Measurements from ENCODE around the gene SMIM30. TPM values are rescaled to one million over a fixed set of nuclear protein-coding genes. Genes with fewer than 3 reads are reported as not detected.

The SMIM30 gene
- total RNA-seq, 1 experiment from 2014 or later: 32.3 TPM

- Histone ChIP-seq H4K8ac (replicated peaks; ENCODE audit: insufficient read length, low read depth, low read length) (no peak within 1 kb of the TSS), H3K27ac (ENCODE audit: insufficient read length, low read depth, low read length) (no peak within 1 kb of the TSS), H3K9ac (ENCODE audit: extremely low read depth, insufficient read length, low read length) (no peak within 1 kb of the TSS), H2BK120ac (ENCODE audit: low read depth, low read length, poor library complexity, severe bottlenecking) (no peak within 1 kb of the TSS), H3K23me2 (ENCODE audit: insufficient read length, low read depth, low read length, poor library complexity, severe bottlenecking) (peaks cover 3% of the 10 kb centered on the region), H3K27me3 (ENCODE audit: insufficient read depth, low read length) (peaks cover 23% of the 10 kb centered on the region; the same call in 1 of the 2 replicates), H3K4ac (ENCODE audit: low read depth, low read length) (no peak within 1 kb of the TSS), H4K91ac (ENCODE audit: insufficient read length, low read depth, low read length) (no peak within 1 kb of the TSS), H2AFZ (ENCODE audit: low read length) (peak within 1 kb of the TSS; percentile 79), H2AK5ac (ENCODE audit: insufficient read length, low read length) (no peak within 1 kb of the TSS), H3K79me1 (ENCODE audit: insufficient read depth, low read depth, low read length, poor library complexity, severe bottlenecking) (no peaks in the 10 kb centered on the region), H3K18ac (ENCODE audit: insufficient read length, low read depth, low read length) (no peak within 1 kb of the TSS), H4K5ac (ENCODE audit: insufficient read length, low read depth, low read length) (no peak within 1 kb of the TSS), H3K4me1 (ENCODE audit: insufficient read depth, low read length) (no peaks in the 10 kb centered on the region; the same call in 1 of the 2 replicates), H2BK20ac (ENCODE audit: low read depth, low read length, poor library complexity, severe bottlenecking) (no peak within 1 kb of the TSS), H3K4me2 (ENCODE audit: insufficient read depth, insufficient read length, low read length) (peak within 1 kb of the TSS; percentile 73), H2BK5ac (ENCODE audit: insufficient read length, low read length) (no peak within 1 kb of the TSS), H4K20me1 (ENCODE audit: control insufficient read depth, insufficient read depth, insufficient read length) (no peaks in the 10 kb centered on the region), H3K56ac (ENCODE audit: insufficient read length, low read depth, low read length) (no peak within 1 kb of the TSS), H3K23ac (ENCODE audit: insufficient read length, low read depth, low read length) (no peak within 1 kb of the TSS), H2BK15ac (ENCODE audit: low read depth, low read length) (no peak within 1 kb of the TSS), H3K14ac (ENCODE audit: insufficient read depth, low read length) (no peak within 1 kb of the TSS), H2BK12ac (ENCODE audit: insufficient read length, low read depth, low read length) (no peak within 1 kb of the TSS), H3T11ph (ENCODE audit: low read length) (no peak within 1 kb of the TSS), H3K79me2 (ENCODE audit: insufficient read depth, low read length) (no peaks in the 10 kb centered on the region), H3K9me3 (ENCODE audit: control insufficient read depth, low read depth, low read length) (no peaks in the 10 kb centered on the region)
- Mint-ChIP-seq H3K4me3 (peak within 1 kb of the TSS; percentile 74 to 84), H3K4me1 (peaks cover 10 to 16% of the 10 kb centered on the region in 2 experiments), H3K27ac (no peak within 1 kb of the TSS), H3K9me3 (no peaks in the 10 kb centered on the region), H3K27me3 (ENCODE audit: low read depth) (peaks cover 59% of the 10 kb centered on the region), H3K36me3 (ENCODE audit: insufficient read depth in 1 of 3, low read depth in 3 of 3) (no peaks in the 10 kb centered on the region)
- DNase-seq: peak; percentile 81
- no CpG with 5 or more reads among the region's 29 CpGs for WGBS (ENCODE audit: extremely low coverage, insufficient read length, low lambda C conversion rate)
- no peak for TF ChIP-seq CTCF (conservative IDR thresholded peaks at IDR 0.05)
Measured at GRCh38 chr7:113086431-113086888, 31.9 kb downstream of the SMIM30 start, which contains the start of gene GPR85. TSS of gene GPR85 (minus strand) at chr7:113086827. CDS start at chr7:113084721, 2,106 bp downstream.

Measured in H9 (cell line).